ENCODE results near the gene GPRC5C.

- TF ChIP-seq POLR2A (IDR thresholded peaks at IDR 0.05), result no peak
- TF ChIP-seq CTCF (IDR thresholded peaks at IDR 0.05), result no peak
Measured at GRCh38 chr17:74481621-74482020, 49.7 kb downstream of the GPRC5C start.
